NCI-H69 (cell line): ENCODE data around the gene POU2F3.
A peak's percentile ranks its signal among the peaks of the same experiment; 100 is the strongest.
"Not testable (repeated sequence)": the region's sequence is repeated elsewhere in the genome, so short reads cannot be mapped to it uniquely, and the experiment has no call there.

Experiments
- DNase-seq: peaks from one replicate; lab custom pipeline; 2025; lab: John Stamatoyannopoulos, UW

POU2F3 gene

DNA sequence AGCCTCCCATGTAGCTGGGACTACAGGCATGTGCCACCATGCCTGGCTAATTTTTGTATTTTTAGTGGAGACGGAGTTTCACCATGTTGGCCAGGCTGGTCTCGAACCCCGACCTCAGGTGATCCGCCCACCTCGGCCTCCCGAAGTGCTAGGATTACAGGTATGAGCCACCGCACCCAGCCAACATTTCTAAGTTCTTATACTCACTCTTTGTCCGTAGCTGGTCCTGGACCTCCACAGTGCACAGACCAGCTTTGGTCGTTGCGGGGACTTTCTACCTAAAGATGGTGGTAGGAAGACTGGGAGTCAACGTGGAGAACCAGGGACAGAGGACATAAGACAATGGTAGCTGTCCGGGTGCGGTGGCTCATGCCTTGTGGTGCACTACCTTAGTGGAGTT is 13.4 kb downstream of the POU2F3 start:
- DNase-seq, result not testable (repeated sequence)

DNA sequence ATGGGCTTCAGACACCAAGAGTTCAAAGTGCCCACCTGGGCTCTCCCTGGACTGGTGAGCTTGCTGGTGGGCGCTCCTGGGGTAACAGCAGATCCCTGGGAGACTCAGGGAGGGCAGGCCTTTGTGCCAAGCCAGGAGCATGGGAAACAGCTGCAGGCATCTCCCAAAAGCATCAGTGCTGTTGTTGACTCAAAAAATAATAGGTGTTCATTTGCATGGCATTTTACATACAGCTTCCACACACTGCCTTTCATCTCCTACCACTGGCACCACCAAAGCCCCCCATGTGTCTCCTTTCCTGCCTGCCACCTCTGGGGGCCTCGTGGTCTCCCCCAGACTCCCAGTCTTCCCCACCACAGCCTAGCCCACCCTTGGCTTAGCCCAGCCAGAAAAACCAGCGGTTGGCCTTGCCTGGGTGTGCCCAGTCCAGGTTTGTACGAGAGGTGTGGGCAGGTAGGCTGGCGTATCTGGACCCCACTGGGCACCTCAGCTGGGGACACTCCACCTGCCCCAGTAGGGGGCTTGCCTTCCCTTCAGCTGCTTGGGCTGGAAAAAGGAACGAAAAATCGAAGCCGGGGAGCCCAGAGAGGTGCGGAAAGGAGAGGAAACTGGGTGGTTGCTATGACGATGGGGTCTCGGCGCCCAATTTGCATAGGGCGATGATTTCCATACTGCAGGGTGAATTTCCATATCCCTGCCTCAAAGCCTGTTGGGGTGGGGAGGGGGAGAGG is 15.0 kb downstream of the POU2F3 start:
- no peak for DNase-seq

DNA sequence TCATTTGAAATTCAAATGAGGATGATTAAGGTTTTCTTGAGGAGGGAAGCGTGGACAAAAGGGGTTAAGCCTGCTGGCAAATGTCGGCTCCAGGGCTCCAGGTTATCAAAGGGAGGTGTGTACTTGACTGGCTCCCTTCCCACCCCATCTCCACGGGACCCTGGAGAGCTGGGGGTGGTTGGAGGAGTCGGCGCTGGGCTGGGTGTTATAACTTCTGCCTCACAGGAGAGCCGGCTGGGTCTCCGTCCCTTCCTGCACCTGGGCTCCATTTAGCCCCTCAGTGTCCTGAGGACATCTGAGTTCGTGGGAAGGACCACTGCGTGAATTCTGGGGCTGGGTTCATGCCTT is 15.6 kb downstream of the POU2F3 start:
- no peak for DNase-seq

GRCh38 chr11:120256178-120256577 is 16.2 kb downstream of the POU2F3 start:
- no peak for DNase-seq

GRCh38 chr11:120256779-120257178 is 16.8 kb downstream of the POU2F3 start:
- DNase-seq, result no peak

DNA sequence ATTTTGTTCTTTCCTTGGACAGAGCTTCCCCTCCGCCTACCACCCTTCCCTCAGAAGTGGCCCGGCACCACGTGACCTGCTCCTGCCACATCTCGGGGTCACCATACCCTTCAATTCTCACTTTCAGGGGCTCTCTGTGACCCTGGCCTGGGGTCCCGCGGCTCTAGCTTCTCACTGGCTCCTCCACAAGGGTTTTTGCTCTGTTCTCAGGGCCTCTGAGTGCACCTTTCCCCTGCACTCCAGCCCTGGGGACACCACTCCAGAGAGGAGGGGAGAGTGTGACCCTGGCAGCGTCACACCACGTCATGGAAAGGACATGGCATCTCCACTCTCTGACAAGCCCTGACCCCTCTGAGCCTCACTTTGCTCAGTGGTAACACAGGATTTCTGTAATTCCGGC is 17.4 kb downstream of the POU2F3 start:
- no peak for DNase-seq

DNA sequence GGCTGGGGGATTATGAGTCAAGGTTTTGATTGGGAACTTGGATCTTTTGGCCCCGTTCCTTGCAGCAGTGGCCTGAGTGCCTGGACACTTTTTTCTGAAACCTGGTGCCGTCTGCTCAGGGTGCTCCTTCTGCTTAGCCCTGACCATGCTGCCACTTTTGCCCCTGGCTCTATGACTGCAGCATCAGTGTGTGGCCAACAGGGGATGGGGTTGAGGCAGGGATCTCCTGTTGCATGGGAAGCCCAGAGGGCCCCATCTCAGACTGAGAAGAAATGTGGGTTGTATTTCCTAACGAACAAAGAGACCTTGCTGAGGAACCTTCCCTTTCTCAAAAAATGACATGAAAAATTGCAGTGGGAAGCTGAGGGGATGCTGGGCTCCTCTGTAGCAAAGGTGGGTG is 18.7 kb downstream of the POU2F3 start:
- DNase-seq, result no peak

- no peak for DNase-seq
Measured at GRCh38 chr11:120259241-120259640, 19.3 kb downstream of the POU2F3 start.

DNA sequence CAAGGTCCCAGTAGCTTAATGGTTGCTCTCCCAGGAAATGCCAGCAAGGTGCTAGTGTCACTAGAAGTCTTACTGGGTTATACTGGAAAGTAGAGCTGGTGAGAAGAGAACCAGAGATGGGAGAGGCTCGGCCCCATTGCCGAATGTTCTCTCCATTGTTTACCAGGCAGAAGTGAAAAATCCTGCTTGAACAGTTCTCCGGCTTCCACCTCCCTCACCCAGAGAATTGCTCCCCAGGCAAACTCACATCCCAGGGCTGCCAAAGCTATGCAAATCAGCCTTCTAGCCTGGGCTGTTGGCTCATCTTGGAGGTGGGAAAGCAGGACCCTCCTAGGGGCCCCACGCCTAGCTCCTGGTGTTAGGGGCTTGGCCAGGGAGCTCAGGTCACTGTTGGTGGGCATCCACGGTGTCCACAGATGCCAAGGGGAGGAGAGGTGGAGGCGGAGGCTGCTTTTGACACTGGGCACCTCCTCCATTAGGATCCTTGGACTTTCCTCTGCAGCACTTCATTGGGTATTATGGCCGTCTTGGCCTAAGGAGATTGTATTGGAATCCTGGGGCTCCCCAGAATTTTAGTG is 20.1 kb downstream of the POU2F3 start:
- no peak for DNase-seq

- DNase-seq, result no peak
Measured at GRCh38 chr11:120260616-120261015, 20.7 kb downstream of the POU2F3 start.

DNA sequence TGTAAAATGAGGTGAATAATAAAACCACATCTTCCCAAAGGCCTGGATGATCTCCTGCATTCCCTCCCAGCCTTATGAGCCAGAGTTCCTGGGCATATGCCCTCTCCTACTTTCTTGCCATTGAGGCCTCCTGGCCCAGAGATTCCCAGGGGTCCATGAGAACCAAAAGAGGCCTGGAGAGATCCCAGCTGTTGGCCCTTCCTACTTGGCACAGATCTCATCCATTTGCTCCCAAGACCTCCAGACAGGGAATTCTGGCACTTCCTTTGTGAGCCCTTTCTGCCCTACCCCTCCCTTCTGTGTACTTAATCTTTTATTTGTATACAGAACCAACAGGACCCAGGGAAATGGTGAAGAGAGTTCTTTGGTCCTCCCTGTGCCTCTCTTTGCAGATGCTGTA is 21.4 kb downstream of the POU2F3 start:
- peak; percentile 53 for DNase-seq

DNA sequence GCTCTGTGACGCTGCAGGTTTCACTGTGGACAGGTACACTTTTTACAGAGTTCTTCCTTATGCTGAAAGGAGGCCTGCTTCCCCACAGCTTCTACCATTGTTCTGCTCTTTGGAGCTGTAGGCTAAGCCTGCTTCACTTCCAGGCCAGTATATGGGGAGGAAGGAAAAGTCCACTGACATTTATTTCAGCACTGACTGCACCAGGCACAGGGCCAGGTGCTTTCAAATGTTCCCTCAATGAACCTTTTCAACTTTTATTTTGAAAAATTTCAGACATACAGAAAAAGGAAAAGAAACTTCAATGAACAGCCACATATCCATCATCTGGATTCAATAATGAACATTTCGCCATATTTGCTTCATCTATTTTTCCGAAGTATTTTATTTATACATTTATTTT is 22.0 kb downstream of the POU2F3 start:
- no peak for DNase-seq

DNA sequence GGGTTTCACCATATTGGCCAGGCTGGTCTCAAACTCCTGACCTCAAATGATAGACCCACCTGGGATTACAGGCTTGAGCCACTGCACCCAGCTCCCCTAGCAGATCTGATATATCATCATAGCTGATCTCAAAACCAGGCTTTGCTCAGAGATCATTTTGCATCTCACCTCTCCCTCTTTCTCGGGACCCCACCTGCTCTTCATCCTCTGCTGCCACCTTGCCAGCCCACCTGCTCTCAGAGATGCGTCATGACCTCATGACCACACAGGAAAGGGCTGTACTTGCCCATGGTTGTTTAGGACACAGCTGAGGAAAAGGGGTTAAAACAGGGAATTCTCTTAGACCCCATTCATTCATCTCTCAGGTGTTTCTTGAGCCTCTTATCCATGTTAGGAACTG is 27.4 kb downstream of the POU2F3 start:
- no peak for DNase-seq

- DNase-seq, result no peak
Measured at GRCh38 chr11:120268686-120269085, 28.7 kb downstream of the POU2F3 start.

GRCh38 chr11:120270386-120270785 is 30.4 kb downstream of the POU2F3 start:
- no peak for DNase-seq

GRCh38 chr11:120271672-120272071 is 31.7 kb downstream of the POU2F3 start:
- no peak for DNase-seq

GRCh38 chr11:120272303-120272702 is 32.4 kb downstream of the POU2F3 start:
- DNase-seq, result no peak

DNA sequence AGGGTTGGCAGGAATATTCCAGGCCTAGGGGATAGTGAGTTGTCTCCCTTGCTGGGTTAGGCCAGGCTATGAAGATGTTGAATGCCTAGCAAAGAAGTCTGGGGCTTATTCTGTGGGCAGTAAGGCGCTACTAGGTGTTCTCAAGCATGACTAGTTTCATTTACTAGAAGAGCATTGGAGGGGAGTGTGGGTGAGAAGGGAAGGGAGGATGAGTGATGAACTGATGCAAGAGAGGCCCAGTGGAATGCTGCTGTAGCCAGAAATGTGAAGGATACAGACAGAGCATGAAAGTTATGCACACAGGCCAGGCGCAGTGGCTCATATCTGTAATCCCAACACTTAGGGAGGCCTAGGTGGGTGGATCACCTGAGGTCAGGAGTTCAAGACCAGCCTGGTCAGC is 33.5 kb downstream of the POU2F3 start:
- no peak for DNase-seq

- not testable (repeated sequence) for DNase-seq
Measured at GRCh38 chr11:120273956-120274355, 34.0 kb downstream of the POU2F3 start.

DNA sequence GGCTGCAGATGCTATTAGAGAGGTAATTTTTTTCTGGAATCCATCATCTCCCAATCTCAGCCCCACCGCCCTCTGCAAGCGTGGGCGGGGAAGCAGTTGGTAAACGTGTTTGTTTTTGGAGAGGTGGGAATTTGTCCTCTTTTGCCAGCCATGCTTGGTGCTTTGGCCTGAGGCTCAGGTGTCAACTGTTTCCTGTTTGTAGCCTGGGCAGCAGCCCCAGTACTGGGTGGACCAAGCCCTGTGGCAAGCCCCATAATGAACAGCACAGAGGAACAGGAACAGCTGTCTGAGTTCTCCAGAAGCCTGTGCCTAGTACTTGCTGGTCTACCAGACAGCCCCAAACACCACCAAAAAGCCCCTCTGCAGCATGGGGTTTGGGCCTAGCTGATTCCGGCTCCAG is 39.6 kb downstream of the POU2F3 start:
- DNase-seq, result peak; percentile 24

- DNase-seq, result no peak
Measured at GRCh38 chr11:120280600-120281051, 40.7 kb downstream of the POU2F3 start.

- peak; percentile 21 for DNase-seq
Measured at GRCh38 chr11:120281143-120281795, 41.3 kb downstream of the POU2F3 start.

DNA sequence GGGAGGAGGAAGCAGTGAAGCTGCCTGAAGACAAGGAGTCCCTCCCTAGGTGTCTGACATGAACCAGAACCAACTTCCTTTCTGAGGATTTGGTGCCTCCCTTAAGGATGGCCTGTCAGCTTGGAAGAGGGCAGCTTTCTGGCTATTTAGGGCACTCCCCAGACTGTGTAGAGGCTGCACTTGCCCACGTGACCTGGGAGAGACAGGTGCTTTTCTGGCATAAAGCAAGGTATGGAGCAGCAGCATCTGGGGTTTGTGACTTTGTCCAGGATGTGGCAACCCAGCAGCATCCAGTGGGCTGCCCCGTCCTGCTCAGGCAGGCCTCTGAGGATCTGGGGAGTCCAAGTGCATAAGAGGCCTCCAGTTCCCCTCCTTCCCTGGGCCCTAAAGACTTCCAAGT is 43.2 kb downstream of the POU2F3 start:
- DNase-seq, result no peak

DNA sequence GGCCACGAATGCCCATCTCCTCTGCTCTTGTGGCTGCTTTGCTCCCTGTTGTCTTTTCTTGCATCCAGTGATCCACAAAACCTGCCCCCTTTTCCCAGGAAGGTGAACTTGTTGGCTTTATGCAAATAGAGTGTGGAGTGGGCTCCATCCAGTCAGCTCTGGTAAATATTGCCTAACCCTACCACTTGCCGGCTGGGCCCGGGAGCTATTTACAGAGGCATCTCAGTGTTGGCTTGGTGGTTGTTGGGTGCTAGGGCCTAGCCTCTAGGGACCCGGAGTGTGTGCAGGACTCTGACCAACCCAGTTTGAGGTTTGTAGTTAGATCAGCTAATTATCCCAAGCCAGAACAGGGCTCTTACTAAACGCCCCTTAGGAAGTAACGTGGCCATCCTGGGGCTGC is 44.3 kb downstream of the POU2F3 start:
- peak; percentile 72 for DNase-seq
